NCI-H510A (cell line): Measurements from ENCODE around the gene AS3MT.
"Not testable (repeated sequence)": the region's sequence is repeated elsewhere in the genome, so short reads cannot be mapped to it uniquely, and the experiment has no call there.

Experiments used
- DNase-seq: peaks from one replicate; lab custom pipeline; 2025; lab: John Stamatoyannopoulos, UW

Gene AS3MT

DNA sequence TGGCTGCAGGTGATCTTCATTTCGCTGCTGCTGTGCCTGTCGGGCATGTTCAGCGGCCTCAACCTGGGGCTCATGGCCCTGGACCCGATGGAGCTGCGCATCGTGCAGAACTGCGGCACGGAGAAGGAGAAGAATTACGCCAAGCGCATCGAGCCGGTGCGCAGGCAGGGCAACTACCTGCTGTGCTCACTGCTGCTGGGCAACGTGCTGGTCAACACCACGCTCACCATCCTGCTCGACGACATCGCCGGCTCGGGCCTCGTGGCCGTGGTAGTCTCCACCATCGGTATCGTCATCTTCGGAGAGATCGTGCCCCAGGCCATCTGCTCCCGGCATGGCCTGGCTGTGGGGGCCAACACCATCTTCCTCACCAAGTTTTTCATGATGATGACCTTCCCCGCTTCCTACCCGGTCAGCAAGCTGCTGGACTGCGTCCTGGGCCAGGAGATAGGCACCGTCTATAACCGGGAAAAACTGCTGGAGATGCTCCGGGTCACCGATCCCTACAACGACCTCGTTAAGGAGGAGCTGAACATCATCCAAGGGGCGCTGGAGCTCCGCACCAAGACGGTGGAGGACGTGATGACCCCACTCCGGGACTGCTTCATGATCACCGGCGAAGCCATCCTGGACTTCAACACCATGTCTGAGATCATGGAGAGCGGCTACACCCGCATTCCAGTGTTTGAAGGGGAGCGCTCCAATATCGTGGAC, 50.1 kb downstream of the AS3MT start:
- DNase-seq: peak; percentile 19

DNA sequence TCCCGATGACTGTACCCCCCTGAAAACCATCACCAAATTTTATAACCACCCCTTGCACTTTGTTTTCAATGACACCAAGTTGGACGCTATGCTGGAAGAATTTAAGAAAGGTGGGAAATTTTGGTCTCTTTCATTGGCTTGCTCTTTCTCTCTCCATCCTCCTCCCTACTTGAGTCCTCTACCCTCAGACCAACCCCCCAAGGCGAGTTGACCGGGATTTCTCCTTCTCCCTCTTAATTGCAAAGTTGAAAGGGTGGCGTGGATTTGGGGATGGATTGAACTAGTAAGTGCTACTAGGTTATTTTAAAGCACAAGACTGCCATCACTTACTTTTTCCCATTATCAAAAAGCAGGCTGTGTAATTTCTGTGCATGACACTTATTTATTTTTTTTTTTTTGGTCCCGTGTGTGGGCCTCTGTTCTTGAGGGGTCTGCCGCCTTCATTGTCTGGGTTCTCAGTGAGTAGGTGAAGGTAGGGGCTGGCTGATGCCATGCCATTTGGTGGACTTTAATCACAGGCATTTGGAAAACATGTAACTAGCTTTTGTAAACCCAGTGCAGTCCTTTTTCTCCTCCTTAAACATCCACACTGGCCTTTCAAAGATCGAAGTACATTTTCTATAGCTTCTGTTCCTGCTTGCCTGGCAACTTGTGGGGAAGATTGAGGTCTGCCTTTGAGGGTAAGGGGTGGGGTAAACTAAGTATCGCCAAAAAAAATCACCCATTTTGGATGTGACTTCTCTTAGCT, 50.9 kb downstream of the AS3MT start:
- DNase-seq: no peak

DNA sequence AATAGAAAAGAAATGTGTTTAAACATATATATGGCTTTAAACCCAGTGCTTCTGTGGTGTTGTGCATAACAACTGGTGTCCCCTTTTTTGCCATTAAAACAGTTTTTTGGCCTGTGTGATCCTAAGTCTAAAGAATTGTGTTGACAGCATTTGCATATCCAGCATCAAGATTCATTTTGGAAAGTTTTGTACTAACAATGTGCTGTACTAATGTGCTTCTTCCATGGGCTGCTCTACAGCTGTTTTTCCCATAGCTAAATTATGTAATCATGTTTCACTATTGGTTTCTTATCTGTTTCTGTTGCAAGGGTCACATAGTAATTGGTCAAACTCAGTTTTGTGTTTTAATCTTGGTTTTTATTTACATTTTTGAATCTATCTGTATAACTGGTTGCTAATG, 54.3 kb downstream of the AS3MT start:
- no peak for DNase-seq

DNA sequence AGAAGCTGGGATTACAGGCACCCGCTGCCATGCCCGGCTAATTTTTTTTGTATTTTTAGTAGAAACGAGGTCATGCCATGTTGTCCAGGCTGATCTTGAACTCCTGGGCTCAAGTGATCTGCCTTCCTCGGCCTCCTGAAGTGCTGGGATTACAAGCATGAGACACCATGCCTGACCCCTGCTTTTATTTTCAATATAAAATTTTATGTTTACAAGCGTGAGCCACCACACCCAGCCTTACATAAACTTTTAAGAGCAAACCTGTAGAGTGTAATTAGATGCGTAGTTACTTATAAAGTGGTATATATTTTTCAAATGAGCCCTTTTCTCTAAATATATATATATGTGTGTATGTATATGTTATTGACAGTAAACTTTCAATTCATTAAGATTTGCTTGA, 57.6 kb downstream of the AS3MT start:
- DNase-seq: no peak

DNA sequence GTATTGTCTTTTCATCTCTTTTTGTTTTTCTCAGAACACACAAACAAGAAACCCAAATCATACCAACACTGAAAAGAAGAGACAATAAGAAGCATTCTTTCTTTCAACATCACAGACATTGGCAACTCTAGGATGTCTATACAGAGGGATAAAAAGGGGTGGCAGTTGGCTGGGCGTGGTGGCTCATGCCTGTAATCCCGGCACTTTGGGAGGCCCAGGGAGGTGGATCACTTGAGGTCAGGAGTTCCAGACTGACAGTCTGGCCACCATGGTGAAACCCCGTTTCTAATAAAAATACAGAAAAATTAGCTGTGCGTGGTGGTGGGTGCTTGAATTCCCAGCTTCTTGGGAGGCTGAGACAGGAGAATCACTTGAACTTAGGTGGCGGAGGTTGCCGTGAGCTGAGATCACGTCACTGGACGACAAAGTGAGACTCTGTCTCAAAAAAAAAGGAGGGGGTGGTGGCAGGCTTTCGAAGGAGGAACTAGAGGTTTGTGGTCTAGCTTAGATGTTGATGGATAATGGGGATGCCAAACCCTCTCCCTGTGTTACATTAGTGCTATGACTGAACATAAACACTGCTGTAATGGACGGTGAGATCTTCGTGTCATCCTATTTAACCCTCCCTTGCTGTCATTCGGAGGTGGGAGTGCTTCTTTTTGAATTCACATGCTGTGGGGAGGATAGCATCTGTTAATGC, 58.2 kb downstream of the AS3MT start:
- DNase-seq: no peak

DNA sequence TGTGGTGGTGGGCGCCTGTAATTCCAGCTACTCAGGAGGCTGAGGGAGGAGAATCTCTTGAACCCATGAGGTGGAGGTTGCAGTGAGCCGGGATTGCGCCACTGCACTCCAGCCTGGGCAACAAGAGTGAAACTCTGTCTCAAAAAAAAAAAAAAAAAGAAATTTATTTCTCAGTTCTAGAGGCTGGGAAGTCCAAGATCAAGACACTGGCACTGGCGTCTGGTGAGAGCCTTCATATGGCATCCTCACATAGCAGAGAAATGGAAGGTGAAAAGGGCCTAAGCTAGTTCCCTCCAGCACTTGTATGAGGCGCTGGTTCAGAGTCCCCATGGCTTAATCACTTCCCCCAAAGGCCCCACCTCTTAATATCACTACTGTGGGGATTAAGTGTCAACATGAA, 59.2 kb downstream of the AS3MT start:
- DNase-seq: not testable (repeated sequence)

DNA sequence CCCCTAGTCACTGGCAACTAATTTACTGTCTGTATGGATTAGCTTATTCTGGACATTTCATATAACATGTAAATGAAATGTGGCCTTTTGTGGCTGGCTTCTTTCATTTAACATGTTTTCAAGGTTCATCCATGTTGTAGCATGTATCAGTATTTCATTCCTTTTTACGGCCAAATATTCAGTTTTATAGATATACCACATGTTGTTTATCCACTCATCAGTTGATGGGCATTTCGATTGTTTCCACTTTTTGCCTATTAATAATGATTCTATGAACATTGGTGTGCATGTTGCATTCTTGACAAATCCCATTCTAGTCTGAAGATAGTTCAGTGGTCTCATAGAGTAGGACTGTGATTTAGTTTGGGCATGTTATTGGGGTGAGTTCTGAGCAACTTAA, 61.5 kb downstream of the AS3MT start:
- DNase-seq: no peak

DNA sequence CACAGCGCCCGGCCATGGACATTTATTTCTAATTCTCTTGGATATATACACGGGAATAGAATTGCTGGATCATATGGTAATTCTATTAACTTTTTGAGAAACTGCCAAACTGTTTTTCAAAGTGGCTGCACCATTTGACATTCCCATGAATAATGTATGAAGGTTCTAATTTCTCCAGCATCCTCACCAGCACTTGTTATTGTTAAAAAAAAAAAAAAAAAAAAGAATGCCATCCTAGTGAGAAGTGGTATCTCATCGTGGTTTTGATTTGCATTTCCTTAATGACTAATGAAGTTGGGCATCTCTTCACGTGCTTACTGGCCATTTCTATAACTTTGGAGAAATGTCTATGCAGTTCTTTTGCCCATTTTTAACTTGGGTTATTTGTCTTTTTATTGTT, 62.4 kb downstream of the AS3MT start:
- DNase-seq: no peak

DNA sequence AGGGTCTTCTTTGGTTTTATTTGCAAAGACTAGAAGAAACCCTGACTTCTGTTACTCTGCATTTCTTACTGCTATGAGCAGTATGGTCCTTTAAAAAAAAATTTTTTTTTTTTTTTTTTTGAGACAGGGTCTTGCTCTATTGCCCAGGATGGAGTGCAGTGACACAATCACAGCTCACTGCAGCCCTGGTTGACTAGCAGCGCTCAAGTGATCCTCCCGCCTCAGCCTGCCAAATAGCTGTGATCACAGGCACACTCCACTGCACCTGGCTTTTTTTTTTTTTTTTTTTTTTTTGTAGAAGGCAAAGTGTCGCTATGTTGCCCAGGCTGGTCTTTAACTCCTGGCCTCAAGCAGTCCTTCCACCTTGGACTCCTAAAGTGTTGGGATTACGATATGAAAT, 66.2 kb downstream of the AS3MT start:
- no peak for DNase-seq

DNA sequence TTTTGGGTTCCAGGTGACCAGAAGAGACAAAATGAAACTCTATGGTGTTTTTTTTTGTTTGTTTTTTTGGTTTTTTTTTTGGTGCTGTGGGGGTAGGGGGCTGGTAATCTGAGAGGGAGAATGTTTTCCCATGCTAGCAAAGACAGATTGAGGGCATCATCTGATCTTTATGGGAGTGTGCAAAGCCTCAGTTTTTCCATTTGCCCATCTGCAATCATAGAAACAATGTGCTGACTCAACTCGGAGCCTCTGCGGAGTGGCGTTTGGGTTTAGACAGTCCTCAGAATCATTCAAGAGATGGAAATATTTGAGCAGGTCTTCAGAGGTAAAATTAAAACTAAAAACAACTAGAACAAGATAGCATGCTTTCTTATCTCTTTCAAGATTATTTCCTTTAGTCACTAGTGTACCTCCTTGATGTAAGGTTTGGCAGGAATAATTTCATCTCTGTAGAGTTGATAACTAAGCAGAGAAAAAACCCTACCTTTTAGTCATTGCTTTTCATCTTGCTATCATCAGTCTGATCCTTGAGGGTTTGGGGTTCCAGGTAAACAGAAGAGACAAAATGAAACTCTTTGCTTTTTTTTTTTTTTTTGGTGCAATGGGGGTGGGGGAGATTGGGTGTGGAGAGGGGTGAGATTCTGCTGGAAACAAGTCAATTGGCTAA, 66.8 kb downstream of the AS3MT start:
- no peak for DNase-seq

DNA sequence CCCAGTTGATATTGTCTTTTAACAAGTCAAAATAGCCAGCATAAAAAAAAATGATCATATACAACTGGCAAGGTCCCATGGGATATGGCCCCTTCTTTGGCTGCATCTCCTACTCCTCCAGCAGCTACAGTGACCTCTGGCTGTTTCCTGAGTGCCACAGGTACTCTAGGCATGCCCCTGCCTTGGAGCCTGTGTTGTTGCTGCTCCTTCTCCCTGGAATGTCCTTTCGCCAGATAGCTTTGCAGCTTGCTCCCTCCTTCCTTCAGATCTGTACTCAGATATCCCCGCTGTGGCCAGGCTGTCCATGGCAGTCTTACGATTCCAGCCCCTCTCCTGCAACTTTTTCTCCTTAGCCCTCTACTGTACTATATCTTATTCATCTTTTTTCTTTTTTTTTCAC, 72.1 kb downstream of the AS3MT start:
- DNase-seq: no peak

DNA sequence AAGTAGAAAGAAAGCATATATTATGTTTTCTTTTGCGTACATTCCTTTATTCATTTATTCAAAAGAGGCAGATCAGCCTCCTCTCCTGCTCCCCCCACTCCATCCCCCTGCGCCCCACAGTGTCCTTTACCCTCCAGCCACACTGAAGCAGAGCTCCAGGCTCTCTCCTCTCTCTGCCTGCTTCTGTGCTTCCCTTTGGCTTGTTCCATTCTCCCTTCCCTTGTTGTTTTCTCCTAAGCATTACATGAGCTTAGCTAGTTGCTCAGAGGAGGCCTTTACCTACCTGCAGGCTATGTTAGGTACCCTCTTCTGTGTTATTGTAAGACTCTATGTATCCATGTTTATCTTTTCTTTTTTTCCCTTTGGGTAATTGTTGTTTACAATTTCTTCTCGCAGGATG, 76.2 kb downstream of the AS3MT start:
- no peak for DNase-seq

DNA sequence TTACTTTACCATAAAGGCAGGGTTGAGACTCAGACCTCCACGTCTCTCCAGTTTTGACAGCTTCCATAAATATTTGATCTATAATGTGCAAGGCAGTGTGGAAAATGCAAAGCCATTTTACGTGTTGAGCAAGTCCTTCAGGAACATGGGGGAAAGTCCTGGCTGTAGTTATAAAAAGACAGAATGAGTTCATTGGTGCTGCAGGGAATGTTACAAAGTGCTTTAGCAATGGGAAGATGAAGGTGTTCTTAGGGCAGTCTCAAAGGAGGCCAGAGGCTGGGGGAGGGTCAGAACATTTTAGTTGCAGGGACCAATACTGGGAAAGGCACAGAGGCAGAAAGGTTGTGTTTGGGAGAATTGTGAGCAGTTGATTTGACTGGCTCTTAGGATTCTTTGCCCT, 76.7 kb downstream of the AS3MT start:
- DNase-seq: no peak

DNA sequence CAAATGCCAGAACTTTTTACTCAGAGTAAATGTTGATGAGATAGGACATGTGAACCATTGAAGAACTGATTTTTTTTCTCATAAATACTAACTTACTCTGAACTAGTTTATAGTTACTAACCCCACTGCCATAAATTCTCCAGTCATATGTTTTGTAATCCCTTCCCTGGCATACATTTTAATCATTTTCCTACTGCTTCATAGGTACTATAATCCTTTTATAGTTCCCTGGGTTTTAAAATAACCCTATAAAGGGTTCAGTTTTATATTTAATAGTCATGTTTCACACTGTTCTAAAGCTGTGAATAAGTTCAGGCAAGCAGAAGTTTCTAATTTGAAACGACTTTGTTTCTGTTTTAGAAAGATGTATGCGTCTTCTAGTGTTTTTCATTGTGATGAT, 77.7 kb downstream of the AS3MT start:
- DNase-seq: no peak

DNA sequence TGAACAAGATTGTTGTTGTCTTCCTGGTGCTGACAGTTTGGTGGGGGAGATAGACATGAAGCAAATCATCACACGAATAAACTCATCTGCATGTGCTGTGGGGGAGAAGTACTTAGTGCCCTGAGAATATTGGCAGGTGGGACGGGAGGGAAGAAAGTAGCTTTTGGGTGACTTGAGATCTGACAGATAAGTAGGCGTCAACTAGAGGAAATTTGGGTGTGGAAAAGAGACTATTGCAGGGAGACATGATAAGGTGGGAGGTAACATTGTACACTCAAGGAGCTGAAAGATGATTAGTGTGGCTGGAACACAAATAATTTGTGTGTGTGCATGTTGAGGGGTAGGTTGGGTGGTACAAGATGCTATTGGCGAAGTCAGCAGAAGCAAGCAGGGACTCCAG, 78.9 kb downstream of the AS3MT start:
- no peak for DNase-seq

DNA sequence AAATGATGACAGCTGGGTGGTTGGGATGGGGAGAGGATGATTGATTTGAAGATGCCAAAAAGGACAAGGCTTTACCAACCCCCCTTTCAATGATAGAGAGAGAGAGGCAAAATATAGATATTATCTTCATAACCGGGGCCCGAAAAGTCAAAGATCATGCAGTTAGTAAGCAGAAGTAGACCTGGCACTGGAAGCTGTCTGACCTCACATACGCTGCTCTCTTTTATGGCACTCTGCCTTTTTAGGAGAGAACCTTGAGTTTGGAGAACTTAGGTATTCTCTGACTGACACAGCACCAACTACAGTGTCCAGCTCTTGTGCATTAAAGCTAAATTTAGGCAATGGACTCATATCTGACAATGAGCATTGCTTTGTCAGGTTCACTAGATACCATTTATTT, 79.5 kb downstream of the AS3MT start:
- no peak for DNase-seq

DNA sequence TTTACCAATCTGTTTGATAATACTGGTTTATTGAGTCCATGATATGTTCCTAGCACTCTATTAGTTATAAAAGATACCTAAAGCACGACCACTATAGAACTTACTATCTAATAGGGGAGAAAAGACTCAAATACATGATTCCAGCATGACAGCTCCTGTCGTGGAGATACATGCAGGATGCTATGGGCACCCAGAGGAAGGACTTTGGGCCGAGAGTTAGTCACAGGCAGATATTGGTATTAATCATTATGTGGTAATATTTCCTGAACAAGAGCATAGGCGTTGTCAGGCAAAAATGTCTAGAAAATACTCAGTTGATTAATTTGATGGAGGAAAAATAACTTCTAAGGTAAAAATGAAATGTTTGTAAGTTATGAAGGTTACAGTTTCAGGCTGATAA, 80.6 kb downstream of the AS3MT start:
- no peak for DNase-seq

DNA sequence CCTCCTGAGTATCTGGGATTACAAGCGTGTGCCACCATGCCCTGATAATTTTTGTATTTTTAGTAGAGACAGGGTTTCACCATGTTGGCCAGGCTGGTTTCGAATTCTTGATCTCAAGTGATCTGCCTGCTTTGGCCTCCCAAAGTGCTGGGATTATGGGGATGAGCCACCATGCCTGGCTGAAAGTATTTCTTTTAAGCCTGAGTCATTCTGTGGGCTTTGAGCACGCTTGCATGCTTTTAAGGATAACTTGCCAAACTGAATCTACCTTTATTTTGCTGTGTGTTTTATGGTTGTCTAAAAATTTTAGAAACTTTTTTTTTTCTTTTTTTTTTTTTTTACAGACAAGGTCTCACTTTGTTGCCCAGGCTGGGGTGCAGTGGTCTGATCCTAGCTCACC, 82.0 kb downstream of the AS3MT start:
- DNase-seq: no peak
